Ramos (cell line): ENCODE results near the gene JAK1.

Experiments
- in situ Hi-C: fragments of 300-500 bp; cut with MboI; formaldehyde crosslinking; loops from one replicate; pipeline ENCODE4 v1.14.3; 2022; ENCODE audit warnings: low sequenced_read_pairs; ENCODE audit not compliant: unreplicated experiment

The JAK1 gene

DNA sequence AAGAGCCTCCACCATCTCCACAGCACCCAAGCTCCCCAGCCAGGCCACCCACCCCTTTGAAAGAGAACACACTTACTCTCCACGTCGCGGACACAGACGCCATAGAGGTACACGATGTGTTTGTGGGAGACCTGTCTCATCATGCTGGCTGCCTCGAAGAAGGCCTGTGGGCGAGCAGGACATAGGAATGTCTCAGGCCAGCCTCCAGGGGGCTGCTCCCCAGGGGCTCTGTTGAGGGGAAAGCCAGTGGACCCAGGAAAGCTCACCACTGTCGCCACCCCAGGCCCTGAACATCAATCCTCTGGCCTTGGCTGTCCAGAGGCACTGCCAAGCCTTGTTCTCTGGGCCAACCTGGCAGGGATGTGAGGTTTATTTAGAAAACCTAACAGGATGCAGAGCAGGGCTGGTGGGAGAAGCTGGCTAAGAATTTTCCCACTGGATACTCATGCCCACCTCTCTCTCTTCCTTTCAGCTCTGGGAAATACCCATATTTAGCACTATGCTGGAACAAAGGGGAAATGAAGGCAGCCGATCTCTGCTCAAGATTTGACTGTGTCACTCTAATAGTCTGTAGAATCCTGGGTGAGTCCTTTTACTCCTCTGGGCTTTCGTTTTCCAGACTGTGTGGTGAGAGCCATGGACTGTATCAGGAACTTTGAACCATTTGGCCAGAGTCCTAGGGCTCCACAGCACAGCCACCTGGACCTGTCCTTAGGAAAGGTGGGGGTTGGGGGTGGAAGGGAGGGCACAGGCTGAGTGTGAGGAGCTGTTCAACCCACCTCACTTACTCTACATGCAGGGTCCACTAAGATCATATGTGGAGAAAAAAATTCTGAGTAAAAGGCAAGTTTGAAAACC lies 119.5 kb downstream of the JAK1 start:
- in situ Hi-C loops, result no loop called here

- in situ Hi-C loops, result no loop called here
Observed at GRCh38 chr1:64845831-64846425, 120.4 kb downstream of the JAK1 start.

DNA sequence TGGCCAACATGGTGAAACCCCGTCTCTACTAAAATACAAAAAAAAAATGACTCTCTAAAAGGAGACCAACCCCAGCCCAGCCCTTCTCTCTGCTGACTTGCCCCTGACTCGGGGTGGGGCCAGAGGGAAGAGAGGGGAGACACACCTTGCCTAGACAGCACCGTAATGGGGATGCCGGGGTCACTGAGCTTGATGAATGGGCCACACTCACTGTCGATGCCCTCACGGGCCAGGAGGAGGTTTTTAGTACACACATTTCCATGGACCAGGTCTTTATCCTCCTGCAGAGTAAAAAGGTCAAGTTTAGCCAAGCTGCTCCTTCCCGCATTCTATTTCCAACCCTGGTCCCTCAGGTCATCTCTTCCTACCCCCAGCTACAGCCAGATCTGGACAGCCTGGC lies 121.7 kb downstream of the JAK1 start:
- in situ Hi-C loops, result no loop called here

DNA sequence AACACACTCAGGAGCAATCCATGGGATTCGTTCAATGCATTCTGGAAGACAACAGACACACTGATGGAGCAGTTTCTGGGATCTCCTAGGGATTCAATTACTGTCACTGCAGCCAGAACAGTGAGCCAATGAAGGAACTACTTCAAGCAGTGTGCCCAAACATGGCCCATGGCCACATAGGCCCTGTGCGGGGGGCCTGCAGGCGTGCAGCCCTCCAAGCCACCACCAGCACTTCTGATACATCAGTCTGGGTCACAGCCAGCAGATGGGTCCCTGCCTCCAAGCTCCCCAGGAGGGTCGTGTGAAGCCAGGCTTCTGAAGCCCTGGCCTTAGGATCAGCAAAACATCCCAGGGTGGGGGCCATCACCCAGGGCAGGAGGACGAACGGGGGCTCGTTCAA lies 122.2 kb downstream of the JAK1 start:
- in situ Hi-C loops, result no loop called here

DNA sequence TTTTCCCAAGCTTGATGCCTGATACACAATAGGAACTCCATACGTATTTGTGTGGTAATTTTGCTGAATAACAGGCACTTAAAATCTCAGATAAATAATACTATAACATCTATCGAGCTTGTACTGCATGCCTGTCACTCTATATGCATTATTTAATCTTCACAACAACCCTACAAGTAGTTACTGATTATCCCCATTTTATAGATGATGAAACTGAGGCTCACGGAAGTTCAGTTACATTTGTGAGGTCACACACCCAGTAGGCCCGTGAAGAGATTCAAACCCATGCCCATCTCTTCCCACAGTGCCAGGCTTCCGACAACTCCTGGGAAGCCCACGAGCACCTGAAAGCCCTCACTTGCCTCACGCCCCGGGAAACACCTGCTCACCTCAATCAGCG lies 122.7 kb downstream of the JAK1 start:
- in situ Hi-C loops, result no loop called here

DNA sequence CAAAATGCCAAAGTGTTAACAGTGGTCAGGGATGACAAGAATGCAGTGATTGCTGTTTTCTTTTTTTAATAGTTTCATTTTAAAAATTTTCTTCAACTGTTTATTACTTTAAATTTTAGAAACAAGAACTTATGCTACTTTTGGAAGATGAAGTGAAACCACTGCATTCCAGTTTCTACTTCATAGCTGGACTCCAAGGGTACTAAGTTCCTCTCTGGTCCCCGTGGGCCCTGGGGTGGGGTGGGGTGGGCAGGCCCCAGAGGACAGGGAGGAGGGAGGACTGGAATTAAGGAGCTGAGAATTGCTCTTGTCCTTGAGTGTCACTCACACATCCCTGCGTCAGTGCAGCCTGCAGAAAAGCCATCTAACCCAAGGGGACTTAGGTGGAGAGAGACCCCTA lies 124.1 kb downstream of the JAK1 start:
- in situ Hi-C loops, result no loop called here

DNA sequence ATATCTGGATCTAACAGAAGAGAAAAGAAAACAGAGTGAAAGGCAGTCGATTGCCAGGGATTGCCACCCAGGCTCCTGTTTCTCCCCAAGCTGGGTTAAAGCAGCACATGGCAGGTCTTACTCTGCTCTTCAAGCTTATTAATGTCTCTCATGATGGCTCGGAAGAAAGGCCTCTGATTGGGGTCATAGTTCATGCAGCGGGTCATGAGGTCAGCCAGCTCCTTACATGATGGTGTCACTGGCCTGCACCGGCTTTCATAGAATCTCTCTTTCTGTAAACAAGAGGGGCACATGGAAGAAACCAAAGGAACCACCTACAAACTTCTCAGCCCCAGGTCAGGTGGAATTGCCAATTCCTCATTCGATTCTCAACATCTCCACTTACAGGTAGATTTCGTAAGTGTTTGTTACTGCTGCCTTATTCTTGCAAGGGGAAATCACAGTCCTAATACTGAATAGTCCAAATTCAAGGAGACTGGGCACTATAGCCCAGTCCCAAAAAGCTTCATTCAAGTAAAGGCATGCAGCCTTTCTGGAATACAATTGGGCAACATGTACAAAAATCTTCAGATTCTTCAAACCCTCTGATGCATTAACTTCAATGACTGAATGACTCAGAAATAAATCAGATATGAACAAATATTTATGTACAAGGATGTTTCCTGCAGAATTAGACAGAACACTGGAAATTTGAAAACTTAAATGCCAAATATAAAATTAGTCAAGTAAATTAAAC lies 124.9 kb downstream of the JAK1 start:
- in situ Hi-C loops, result no loop called here

DNA sequence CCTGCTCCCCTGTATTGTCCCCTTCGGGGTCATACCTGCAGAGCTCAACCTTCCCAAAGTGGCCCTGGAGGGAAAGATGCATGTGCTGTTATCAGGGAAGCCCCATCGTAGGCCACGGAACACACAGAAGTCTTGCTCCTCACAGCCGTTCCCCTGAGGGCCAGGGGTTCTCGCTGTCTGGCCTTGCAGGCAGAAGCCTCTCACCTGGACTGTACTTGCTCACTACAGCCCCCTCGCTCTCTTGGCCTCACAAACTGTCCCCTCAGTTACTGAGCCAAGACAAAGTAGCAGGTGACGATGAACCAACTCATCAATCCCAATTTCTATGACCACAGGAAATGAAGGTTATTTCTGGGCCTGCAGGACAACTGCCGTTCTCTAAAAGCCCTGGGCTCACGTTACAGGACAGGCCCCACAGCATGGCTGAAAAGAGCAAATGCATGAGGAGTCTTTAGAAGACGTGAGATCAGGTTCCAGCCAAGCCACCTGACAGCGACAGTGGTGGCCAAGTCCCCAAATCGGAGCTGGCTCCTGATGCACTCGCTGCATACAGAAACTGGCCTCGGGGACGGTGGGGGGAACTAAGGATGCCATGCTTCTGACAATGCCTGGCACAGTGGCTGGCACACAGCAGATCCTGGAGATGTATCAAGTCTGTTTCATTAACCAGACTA lies 126.5 kb downstream of the JAK1 start:
- in situ Hi-C loops, result no loop called here

DNA sequence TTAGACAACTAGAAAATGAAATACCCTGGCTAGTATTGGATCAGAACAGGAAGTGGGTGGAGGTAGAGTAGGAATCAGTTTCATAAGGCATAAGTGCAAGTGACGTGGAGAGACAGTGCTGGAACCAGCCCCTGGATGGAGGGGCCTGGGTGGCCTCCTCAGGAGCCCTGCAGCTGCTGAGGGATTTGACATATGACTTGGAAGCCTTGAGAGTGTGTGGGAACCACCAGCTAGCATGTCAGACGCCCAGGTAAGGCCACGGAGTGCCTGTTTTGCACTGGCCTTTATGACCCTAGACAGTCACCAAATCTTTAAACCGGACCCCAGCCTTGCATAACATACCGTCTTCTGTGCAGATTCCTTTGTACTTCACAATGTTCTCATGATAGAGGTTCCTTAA lies 127.1 kb downstream of the JAK1 start:
- in situ Hi-C loops, result no loop called here

GRCh38 chr1:64838486-64838885 lies 127.9 kb downstream of the JAK1 start:
- in situ Hi-C loops, result no loop called here

- in situ Hi-C loops, result no loop called here
Observed at GRCh38 chr1:64836802-64837201, 129.5 kb downstream of the JAK1 start.

DNA sequence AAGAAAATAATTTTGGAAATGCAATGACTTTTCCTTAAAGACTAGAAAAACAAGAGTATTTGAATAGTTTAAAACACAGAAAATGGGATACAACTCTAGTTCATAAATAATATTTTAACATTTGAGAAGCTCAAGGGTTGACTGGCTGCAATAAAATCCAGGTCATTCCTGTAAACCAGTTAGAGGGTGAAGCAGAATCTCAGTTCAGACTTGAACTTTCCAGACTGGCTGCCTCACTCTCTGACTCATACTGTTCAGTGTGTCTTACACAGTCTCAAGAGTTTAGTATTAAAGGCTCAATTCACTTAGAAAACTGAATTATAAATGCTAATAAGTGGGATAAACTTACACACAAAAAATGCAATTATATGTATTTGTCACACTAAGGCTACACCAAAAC lies 131.6 kb downstream of the JAK1 start:
- in situ Hi-C loops, result no loop called here

DNA sequence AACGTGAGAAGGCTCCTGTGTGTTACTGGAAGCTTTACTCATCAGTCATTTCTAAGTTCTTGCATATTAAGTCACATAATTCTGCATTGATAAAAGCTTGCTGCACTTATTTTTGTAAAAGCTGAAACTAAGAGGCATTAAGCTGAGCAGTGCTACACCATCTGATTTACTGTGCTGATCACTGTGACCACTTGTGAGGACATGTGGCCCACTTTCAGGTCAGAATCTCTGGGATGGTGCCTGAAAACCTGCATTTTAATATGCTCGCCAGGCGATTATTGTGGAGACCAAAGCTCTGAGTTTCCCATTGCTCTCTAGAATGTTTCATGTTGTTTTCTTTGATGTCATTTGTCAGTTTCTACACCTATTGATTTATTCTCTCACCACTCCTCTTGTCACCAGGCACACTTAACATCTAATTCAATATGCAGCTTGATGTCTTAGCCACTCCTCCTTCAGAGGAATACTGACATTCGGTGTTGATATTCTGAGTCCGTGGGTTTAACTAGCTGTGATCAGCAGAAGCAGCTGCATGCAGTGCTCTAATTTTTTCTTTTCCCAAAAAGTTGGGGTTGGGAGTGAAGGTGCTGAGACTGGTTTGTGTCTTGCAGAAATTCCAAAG lies 136.2 kb downstream of the JAK1 start:
- in situ Hi-C loops, result no loop called here

GRCh38 chr1:64829411-64830029 lies 136.8 kb downstream of the JAK1 start:
- in situ Hi-C loops, result loop anchor here (10.0 kb wide), 1 partner anchor 565 kb away; no protein-coding TSS in a partner anchor

DNA sequence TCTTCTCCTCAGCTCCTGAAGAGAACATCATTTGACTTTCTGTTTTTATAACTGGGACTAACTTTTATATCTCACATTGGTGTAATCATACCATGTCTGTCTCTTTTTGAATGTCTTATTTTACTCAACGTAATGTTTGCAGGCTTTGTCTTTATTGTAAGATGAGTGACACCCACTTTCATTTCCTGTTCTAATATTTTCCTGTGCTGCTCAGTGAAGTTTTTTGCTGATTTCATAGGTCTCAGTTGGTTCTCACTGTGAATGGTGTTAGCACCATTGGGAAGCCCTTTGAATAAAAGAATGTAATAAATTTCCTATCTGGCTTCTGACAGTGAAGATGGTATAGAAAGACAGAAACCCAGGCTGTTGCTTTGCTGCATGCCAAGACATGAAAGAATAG lies 137.5 kb downstream of the JAK1 start:
- in situ Hi-C loops, result loop anchor here (10.0 kb wide), 1 partner anchor 564 kb away; no protein-coding TSS in a partner anchor

DNA sequence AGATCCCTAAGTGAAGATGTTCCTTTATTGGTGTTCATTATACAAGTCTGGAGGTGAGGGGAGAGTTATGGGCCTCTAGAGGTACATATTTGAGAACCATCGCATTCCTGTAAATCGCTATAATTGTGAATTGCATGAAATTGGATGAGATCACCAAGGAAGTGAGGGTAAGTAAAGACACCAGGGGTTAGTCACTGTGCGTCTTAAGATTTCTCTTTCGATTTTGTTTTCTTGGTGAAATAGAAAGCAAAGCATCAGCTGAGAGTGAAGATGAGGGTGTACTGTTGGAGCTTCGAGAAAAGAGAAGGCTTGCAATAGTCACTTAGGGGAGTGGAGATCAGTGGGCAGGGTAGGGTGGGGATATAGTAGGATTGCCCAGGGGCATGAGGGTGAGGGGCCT lies 139.4 kb downstream of the JAK1 start:
- in situ Hi-C loops, result loop anchor here (10.0 kb wide), 1 partner anchor 562 kb away; no protein-coding TSS in a partner anchor

GRCh38 chr1:64823691-64824476 lies 142.5 kb downstream of the JAK1 start:
- in situ Hi-C loops, result loop anchor here (10.0 kb wide), 1 partner anchor 559 kb away; no protein-coding TSS in a partner anchor

DNA sequence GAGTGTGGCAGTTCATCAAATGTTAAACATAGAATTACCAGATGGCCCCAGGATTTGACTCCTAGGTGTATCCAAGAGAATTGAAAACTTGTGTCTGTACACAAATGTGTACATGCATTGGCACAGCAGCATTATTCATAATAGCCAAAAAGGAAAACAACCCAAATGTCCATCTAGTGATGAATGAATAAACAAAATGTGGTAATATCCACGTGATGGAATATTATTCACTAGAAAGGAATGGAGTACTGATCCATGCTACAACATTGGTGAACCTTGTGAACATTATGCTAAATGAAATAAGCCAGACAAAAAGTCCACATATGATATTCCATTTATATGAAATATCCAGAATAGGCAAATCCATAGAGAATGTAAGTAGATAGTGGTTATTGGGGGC lies 143.7 kb downstream of the JAK1 start:
- in situ Hi-C loops, result loop anchor here (10.0 kb wide), 1 partner anchor 558 kb away; no protein-coding TSS in a partner anchor

GRCh38 chr1:64820572-64820971 lies 145.8 kb downstream of the JAK1 start:
- in situ Hi-C loops, result loop anchor here (10.0 kb wide), 1 partner anchor 556 kb away; no protein-coding TSS in a partner anchor
